HepG2 (cell line): ENCODE results near the gene TMEM221. TPM values are rescaled to one million over a fixed set of nuclear protein-coding genes. Genes with fewer than 3 reads are reported as not detected.

Experiments used
- ATAC-seq: fragments of 200-7000 bp; cut with Tn5 transposase; 3 replicates; pipeline ENCODE4 v1.9.1; 2020; ENCODE audit warnings: mild to moderate bottlenecking, moderate library complexity
- BruUV-seq: library from RNA; stranded (reverse); fragments of 400-500 nt; replicated peaks from 2 replicates; lab custom pipeline; 2021; lab: Mats Ljungman, UMichigan
- CTCF ChIA-PET: fragments of 300-600 bp; formaldehyde crosslinking; extraction: SDS; loops from one replicate; lab custom pipeline; 2021; ENCODE audit warnings: low total read pairs, inconsistent platforms, low intra/inter-chr PET ratio; lab: Yijun Ruan, JAX
- POLR2A ChIA-PET: fragments of 350-600 bp; sonication (Branson Sonifier 250); formaldehyde crosslinking; loops from one replicate; lab custom pipeline; 2020; ENCODE audit warnings: antibody characterized with exemption, inconsistent platforms; lab: Yijun Ruan, JAX
- DNase-seq: peaks from one replicate; pipeline ENCODE4 v3.0.0-alpha.2; 2015; ENCODE audit warnings: low spot score
- FAIRE-seq: peaks from 3 replicates; lab custom pipeline; 2011; peaks lifted over from hg19 to GRCh38; lab: Jason Lieb, UNC
- H2AFZ ChIP-seq: one replicate; pipeline ENCODE4 v1.6.1; 2011; ENCODE audit warnings: low read length, inconsistent platforms
- H3K27ac ChIP-seq: fragments of 300-600 bp; 3 replicates; pipeline ENCODE4 v1.8.0; 2011; ENCODE audit warnings: mixed run types, mild to moderate bottlenecking, mixed read lengths, low read length, inconsistent platforms; ENCODE audit not compliant: insufficient read depth; ENCODE audit errors: extremely low read length
- H3K27me3 ChIP-seq, 2 experiments: fragments of 200-600 bp in 1 of 2; 2 replicates in 1 of 2; 3 replicates in 1 of 2; pipeline versions ENCODE4 v1.6.0 to v1.8.0; 2011; ENCODE audit warnings: low read length in 2 of 2, mild to moderate bottlenecking in 2 of 2, moderate library complexity in 2 of 2, inconsistent platforms in 1 of 2; ENCODE audit not compliant: insufficient read depth in 2 of 2, control insufficient read depth in 1 of 2
- H3K36me3 ChIP-seq, 2 experiments: fragments of 200-600 bp in 1 of 2; replicated peaks in 1 of 2; 2 replicates in 1 of 2; 3 replicates in 1 of 2; pipeline versions ENCODE4 v1.5.1 to v1.8.0; 2011; ENCODE audit warnings: low read length in 2 of 2, inconsistent platforms in 1 of 2; ENCODE audit not compliant: insufficient read depth in 2 of 2, control insufficient read depth in 1 of 2
- H3K4me1 ChIP-seq: 2 replicates; pipeline ENCODE4 v1.5.1; 2012; ENCODE audit warnings: low read length, inconsistent platforms; ENCODE audit not compliant: insufficient read depth
- H3K4me2 ChIP-seq: 2 replicates; pipeline ENCODE4 v1.6.0; 2011; ENCODE audit warnings: low read depth, low read length, inconsistent platforms
- H3K4me3 ChIP-seq, 3 experiments: fragments of 200-600 bp in 1 of 3; sonication (generic), shearing (Covaris generic) in 1 of 3; replicated peaks in 1 of 3; 2 replicates each; pipeline ENCODE4 v1.5.1; 2011 to 2016; ENCODE audit warnings: low read length in 3 of 3, inconsistent platforms in 2 of 3, low read depth in 2 of 3, mild to moderate bottlenecking in 2 of 3, control low read depth in 1 of 3, mixed read lengths in 1 of 3; ENCODE audit not compliant: insufficient read depth in 1 of 3
- H3K79me2 ChIP-seq: one replicate; pipeline ENCODE4 v1.6.1; 2011; ENCODE audit warnings: low read length, inconsistent platforms; ENCODE audit not compliant: insufficient read depth
- H3K9ac ChIP-seq: 2 replicates; pipeline ENCODE4 v1.6.0; 2011; ENCODE audit warnings: mild to moderate bottlenecking, low read depth, low read length, inconsistent platforms; ENCODE audit not compliant: insufficient read depth
- H3K9me3 ChIP-seq: 2 replicates; pipeline ENCODE4 v1.5.1; 2012; ENCODE audit warnings: mild to moderate bottlenecking, low read length
- H4K20me1 ChIP-seq: 2 replicates; pipeline ENCODE4 v1.6.0; 2011; ENCODE audit warnings: inconsistent platforms, mild to moderate bottlenecking, low read length, moderate library complexity; ENCODE audit not compliant: insufficient read depth
- ADNP ChIP-seq: sonication (generic); formaldehyde crosslinking; IDR thresholded peaks from 2 replicates; pipeline ENCODE4 v1.4.0; 2020; ENCODE audit warnings: missing genetic modification reagents
- GFI1 ChIP-seq: sonication (generic); formaldehyde crosslinking; IDR thresholded peaks from 2 replicates; pipeline ENCODE4 v1.5.0; 2020; ENCODE audit warnings: missing genetic modification reagents, mild to moderate bottlenecking, borderline replicate concordance
- PCBP1 ChIP-seq: fragments of 200-400 bp; formaldehyde crosslinking; IDR thresholded peaks from 2 replicates; pipeline ENCODE4 v1.6.1; 2017; ENCODE audit warnings: mild to moderate bottlenecking, low read depth, low read length, borderline replicate concordance
- PREB ChIP-seq: sonication (generic); formaldehyde crosslinking; IDR thresholded peaks from 2 replicates; pipeline ENCODE4 v1.4.0; 2020; ENCODE audit warnings: missing genetic modification reagents
- RAD21 ChIP-seq: fragments of 450-650 bp; formaldehyde crosslinking; IDR thresholded peaks from 2 replicates; pipeline ENCODE4 v1.5.0; 2020; ENCODE audit warnings: mild to moderate bottlenecking
- SKIL ChIP-seq: sonication (generic); formaldehyde crosslinking; IDR thresholded peaks from 2 replicates; pipeline ENCODE4 v1.8.0; 2022; ENCODE audit warnings: missing genetic modification reagents, mild to moderate bottlenecking, moderate library complexity, borderline replicate concordance
- SOX6 ChIP-seq, 2 experiments: fragments of 450-650 bp in 1 of 2; sonication (generic) in 1 of 2; formaldehyde crosslinking in 1 of 2; IDR thresholded peaks; 2 replicates each; pipeline versions ENCODE4 v1.4.0 to v1.6.1; 2017 to 2020; ENCODE audit warnings: antibody characterized with exemption in 1 of 2, mild to moderate bottlenecking in 1 of 2, missing genetic modification reagents in 1 of 2
- STAG1 ChIP-seq: sonication (generic); formaldehyde crosslinking; IDR thresholded peaks from 2 replicates; pipeline ENCODE4 v1.4.0; 2020; ENCODE audit warnings: missing genetic modification reagents
- SYNCRIP ChIP-seq: fragments of 200-400 bp; formaldehyde crosslinking; IDR thresholded peaks from 2 replicates; pipeline ENCODE4 v1.6.1; 2018; ENCODE audit warnings: mild to moderate bottlenecking, low read depth, low read length; ENCODE audit not compliant: insufficient read depth
- ZNF121 ChIP-seq: sonication (generic); formaldehyde crosslinking; IDR thresholded peaks from 2 replicates; pipeline ENCODE4 v1.5.0; 2020; ENCODE audit warnings: mild to moderate bottlenecking, missing genetic modification reagents
- ZNF263 ChIP-seq: sonication (generic); formaldehyde crosslinking; IDR thresholded peaks from 2 replicates; pipeline ENCODE4 v1.4.0; 2020; ENCODE audit warnings: missing genetic modification reagents
- ZNF34 ChIP-seq: sonication (generic); formaldehyde crosslinking; IDR thresholded peaks from 2 replicates; pipeline ENCODE4 v1.4.0; 2020; ENCODE audit warnings: mild to moderate bottlenecking, missing genetic modification reagents, borderline replicate concordance
- ZNF564 ChIP-seq: sonication (generic); formaldehyde crosslinking; IDR thresholded peaks from 2 replicates; pipeline ENCODE4 v1.8.1; 2023; ENCODE audit warnings: mild to moderate bottlenecking, missing genetic modification reagents
- ZNF768 ChIP-seq: sonication (generic); formaldehyde crosslinking; IDR thresholded peaks from 2 replicates; pipeline ENCODE4 v1.4.0; 2020; ENCODE audit warnings: missing genetic modification reagents
- WGBS: methylation state at CpG from one replicate; pipeline ENCODE4 v1.1.6; 2017; ENCODE audit warnings: low lambda C conversion rate; 5-methylcytosine and 5-hydroxymethylcytosine counted together
- in situ Hi-C: cut with HindIII; loops from 2 replicates; pipeline ENCODE4 v1.10.0; 2017; ENCODE audit warnings: low pct_unique_long_range_greater_than_20kb; ENCODE audit not compliant: extremely low pct_ligation_motif_present
- intact Hi-C: fragments of 100-400 bp; cut with micrococcal nuclease; formaldehyde crosslinking; loops from one replicate; pipeline ENCODE4 v1.10.0; 2022; ENCODE audit not compliant: unreplicated experiment
- polyA plus RNA-seq, 8 experiments: library from polyadenylated mRNA; depleted of rRNA in 3 of 8; stranded (reverse) in 7 of 8; unstranded in 1 of 8; fragments of >200 nt; fragmentation: Illumina TruSeq in 4 of 8; extraction: Trizol in 4 of 8; gene quantifications; 2 replicates each; pipeline versions ENCODE4 v1.2.1 to v1.2.3, GENCODE V29; 2011 to 2016; ENCODE audit warnings: low read depth in 4 of 8, missing spikeins in 1 of 8, mixed read lengths in 1 of 8; ENCODE audit not compliant: insufficient read depth in 1 of 8
- total RNA-seq, 5 experiments: library from RNA; depleted of rRNA; stranded (reverse); fragments of >200 nt; fragmentation: Illumina TruSeq; extraction: Trizol; gene quantifications; 2 replicates each; pipeline ENCODE4 v1.2.3, GENCODE V29; 2016; ENCODE audit warnings: low read depth in 1 of 5

The TMEM221 gene
- total and polyA plus RNA-seq, 2 of the 13 experiments (the other 11 are each of a cell fraction or from before 2014, with no cell fraction given), result 0.33 to 0.77 TPM

- peaks cover 4% of the 10 kb centered on the region for H3K4me1 ChIP-seq
- H3K9ac ChIP-seq, result no peak overlapping the region
- H3K4me2 ChIP-seq, result no peak overlapping the region
- H3K36me3 ChIP-seq, result peaks cover 0 to 8% of the 10 kb centered on the region in 2 experiments; a peak in 3 of 5 replicates
- no peaks in the 10 kb centered on the region; the same call in 1 of the 2 replicates for H4K20me1 ChIP-seq
- in situ Hi-C loops, result no loop called here
- WGBS, result 96% methylated on average over 8 of the region's 8 CpGs
- no peak for ATAC-seq
- POLR2A ChIA-PET, result interaction anchor here (0.7 kb wide), 1 partner anchor 132 kb away, joined by 3 read pairs; the partner anchor contains the start of gene BABAM1
- H3K79me2 ChIP-seq, result peaks cover 2% of the 10 kb centered on the region
- H3K4me3 ChIP-seq, result no peak overlapping the region
- intact Hi-C loops, result no loop called here
- TF ChIP-seq ZNF34 (CRISPR knock-in tag) (no peak), ZNF768 (CRISPR knock-in tag) (peak; percentile 70; the same call in 1 of the 2 replicates)
- TF ChIP-seq, all 625 proteins: peak for 1
- Histone ChIP-seq H2AFZ (no peak overlapping the region), H3K27me3 (no peaks in the 10 kb centered on the region), H3K27ac (no peak overlapping the region), H3K9me3 (no peaks in the 10 kb centered on the region)
- CTCF ChIA-PET, result no interaction called here
- no peak for DNase-seq
- FAIRE-seq, result no peak
- BruUV-seq, result no TSS peak
Measured at GRCh38 chr19:17398902-17399527, 49.5 kb downstream of the TMEM221 start.

GRCh38 chr19:17394891-17395415 lies 53.5 kb downstream of the TMEM221 start:
- no peaks in the 10 kb centered on the region for H3K79me2 ChIP-seq
- POLR2A ChIA-PET, result interaction anchor here (1.3 kb wide), 1 partner anchor 11 kb away, joined by 4 read pairs; no protein-coding TSS in a partner anchor
- peaks cover 8% of the 10 kb centered on the region for H3K4me1 ChIP-seq
- H3K27me3 ChIP-seq, result peaks cover 0 to under 1% of the 10 kb centered on the region in 2 experiments; a peak in 1 of 5 replicates
- H3K9ac ChIP-seq, result no peak overlapping the region
- DNase-seq, result no peak
- ATAC-seq, result no peak
- in situ Hi-C loops (no loop called here), intact Hi-C loops (no loop called here)
- H3K36me3 ChIP-seq, result no peaks in the 10 kb centered on the region
- H3K4me3 ChIP-seq, result no peak overlapping the region
- no peaks in the 10 kb centered on the region for H4K20me1 ChIP-seq
- no peak overlapping the region for H3K4me2 ChIP-seq
- CTCF ChIA-PET, result no interaction called here
- no TSS peak for BruUV-seq
- H3K9me3 ChIP-seq, result no peaks in the 10 kb centered on the region
- WGBS, result 75% methylated on average over 19 of the region's 19 CpGs
- H2AFZ ChIP-seq, result no peak overlapping the region
- FAIRE-seq, result no peak
- H3K27ac ChIP-seq, result no peak overlapping the region
- TF ChIP-seq PREB (CRISPR knock-in tag) (no peak), SYNCRIP (no peak), SKIL (CRISPR knock-in tag) (no peak), STAG1 (CRISPR knock-in tag) (peak; percentile 34), RAD21 (CRISPR knock-in tag) (0 out of 2 replicates have a peak, but pooled peaks have one; percentile 22), ADNP (CRISPR knock-in tag) (peak; percentile 75; the same call in 1 of the 2 replicates), GFI1 (CRISPR knock-in tag) (no peak), SOX6 (IDR thresholded peaks at IDR 0.05) (no peak), SOX6 (CRISPR knock-in tag; IDR thresholded peaks at IDR 0.05) (no peak), ZNF564 (CRISPR knock-in tag) (no peak), ZNF121 (peak; percentile 43; the same call in 1 of the 2 replicates), PCBP1 (0 out of 2 replicates have a peak, but pooled peaks have one; percentile 35), ZNF263 (peak; percentile 89)
